K562 (cell line): Measurements from ENCODE around the gene GEMIN7. TPM values are rescaled to one million over a fixed set of nuclear protein-coding genes. Genes with fewer than 3 reads are reported as not detected.
A peak's percentile ranks its signal among the peaks of the same experiment; 100 is the strongest.

Experiments used
- FOXA3 ChIP-seq, 2 experiments: fragments of 450-650 bp in 1 of 2; sonication (generic) in 1 of 2; formaldehyde crosslinking; IDR thresholded peaks in 1 of 2; conservative IDR thresholded peaks in 1 of 2; 2 replicates each; pipeline versions ENCODE4 v1.4.0 to v1.8.0; 2020 to 2022; ENCODE audit warnings: mild to moderate bottlenecking in 2 of 2, missing genetic modification reagents in 1 of 2
- FUS ChIP-seq: fragments of 200-400 bp; formaldehyde crosslinking; optimal IDR thresholded peaks from 2 replicates; pipeline ENCODE3; 2017; ENCODE audit warnings: low read depth, low read length
- LEF1 ChIP-seq: fragments of 450-650 bp; IDR thresholded peaks from 2 replicates; pipeline ENCODE4 v1.6.1; 2016; ENCODE audit warnings: mild to moderate bottlenecking
- MAZ ChIP-seq, 2 experiments: fragments of 450-650 bp in 1 of 2; sonication (generic) in 1 of 2; formaldehyde crosslinking; IDR thresholded peaks in 1 of 2; conservative IDR thresholded peaks in 1 of 2; 2 replicates each; pipeline versions ENCODE4 v1.4.0 to v1.5.0; 2020; ENCODE audit warnings: mild to moderate bottlenecking in 1 of 2, missing genetic modification reagents in 1 of 2
- MXI1 ChIP-seq: IDR thresholded peaks from 2 replicates; pipeline ENCODE4 v1.6.1; 2011; ENCODE audit warnings: low read depth, mild to moderate bottlenecking, improper control_type of control experiment, low read length
- MYBL2 ChIP-seq, 2 experiments: fragments of 450-650 bp in 1 of 2; sonication (generic) in 1 of 2; formaldehyde crosslinking in 1 of 2; IDR thresholded peaks; 2 replicates each; pipeline versions ENCODE4 v1.6.1 to v1.8.1; 2017 to 2022; ENCODE audit warnings: borderline replicate concordance in 1 of 2, inconsistent platforms in 1 of 2, low read depth in 1 of 2, mild to moderate bottlenecking in 1 of 2, missing genetic modification reagents in 1 of 2, moderate library complexity in 1 of 2
- NR2F6 ChIP-seq: fragments of 450-650 bp; formaldehyde crosslinking; IDR thresholded peaks from 2 replicates; pipeline ENCODE4 v1.4.0; 2020; ENCODE audit warnings: mild to moderate bottlenecking
- RBBP5 ChIP-seq: fragments of 200-600 bp; sonication (generic); IDR thresholded peaks from 2 replicates; pipeline ENCODE4 v1.6.1; 2012; ENCODE audit warnings: borderline replicate concordance, mild to moderate bottlenecking, low read length, control low read depth, inconsistent platforms; ENCODE audit not compliant: insufficient read depth, poor library complexity, severe bottlenecking
- ZNF511 ChIP-seq: sonication (generic); formaldehyde crosslinking; IDR thresholded peaks from 2 replicates; pipeline ENCODE4 v1.8.0; 2022; ENCODE audit warnings: mild to moderate bottlenecking, missing genetic modification reagents
- ZNF584 ChIP-seq: fragments of 200-800 bp; sonication (Bioruptor generic); IDR thresholded peaks from 2 replicates; pipeline ENCODE4 v1.6.1; 2016; ENCODE audit warnings: low read depth, mild to moderate bottlenecking, missing genetic modification characterization, missing compliant biosample characterization
- polyA plus RNA-seq, 8 experiments: library from polyadenylated mRNA; depleted of rRNA in 4 of 8; stranded (reverse) in 5 of 8; unstranded in 3 of 8; fragments of >200 nt; fragmentation: Nextera tagmentation in 2 of 8; fragmentation: Illumina TruSeq in 1 of 8; extraction: Ambion mirVana in 2 of 8; extraction: Trizol in 1 of 8; gene quantifications; 2 replicates each; pipeline versions ENCODE4 v1.2.1 to v1.2.3, GENCODE V29; 2011 to 2014; ENCODE audit warnings: inconsistent platforms in 1 of 8, missing spikeins in 1 of 8
- total RNA-seq, 7 experiments: library from RNA; depleted of rRNA in 6 of 7; stranded (reverse); fragments of >200 nt in 6 of 7; fragmentation: Illumina TruSeq in 2 of 7; extraction: Trizol in 2 of 7; gene quantifications; 2 replicates each; pipeline versions ENCODE4 v1.2.1 to v1.2.3, GENCODE V29; 2011 to 2021; ENCODE audit warnings: low replicate concordance in 1 of 7
- TF ChIP-seq, protein P1 (sequence below), 2 experiments: fragments of 450-650 bp in 1 of 2; sonication (generic) in 1 of 2; formaldehyde crosslinking in 1 of 2; IDR thresholded peaks; 2 replicates each; pipeline versions ENCODE4 v1.7.1 to v1.9.0; 2016 to 2022; ENCODE audit warnings: inconsistent platforms in 1 of 2, mild to moderate bottlenecking in 1 of 2, missing genetic modification reagents in 1 of 2
- TF ChIP-seq, protein P2 (sequence below): sonication (generic); formaldehyde crosslinking; IDR thresholded peaks from 2 replicates; pipeline ENCODE4 v1.8.0; 2022; ENCODE audit warnings: mild to moderate bottlenecking, missing genetic modification reagents, borderline replicate concordance

Gene GEMIN7
- total and polyA plus RNA-seq, 9 of the 15 experiments (the other 6 are each of a cell fraction or from before 2014, with no cell fraction given) = 23.1 to 124 (median 54.9) TPM

- TF ChIP-seq, protein P1, sequence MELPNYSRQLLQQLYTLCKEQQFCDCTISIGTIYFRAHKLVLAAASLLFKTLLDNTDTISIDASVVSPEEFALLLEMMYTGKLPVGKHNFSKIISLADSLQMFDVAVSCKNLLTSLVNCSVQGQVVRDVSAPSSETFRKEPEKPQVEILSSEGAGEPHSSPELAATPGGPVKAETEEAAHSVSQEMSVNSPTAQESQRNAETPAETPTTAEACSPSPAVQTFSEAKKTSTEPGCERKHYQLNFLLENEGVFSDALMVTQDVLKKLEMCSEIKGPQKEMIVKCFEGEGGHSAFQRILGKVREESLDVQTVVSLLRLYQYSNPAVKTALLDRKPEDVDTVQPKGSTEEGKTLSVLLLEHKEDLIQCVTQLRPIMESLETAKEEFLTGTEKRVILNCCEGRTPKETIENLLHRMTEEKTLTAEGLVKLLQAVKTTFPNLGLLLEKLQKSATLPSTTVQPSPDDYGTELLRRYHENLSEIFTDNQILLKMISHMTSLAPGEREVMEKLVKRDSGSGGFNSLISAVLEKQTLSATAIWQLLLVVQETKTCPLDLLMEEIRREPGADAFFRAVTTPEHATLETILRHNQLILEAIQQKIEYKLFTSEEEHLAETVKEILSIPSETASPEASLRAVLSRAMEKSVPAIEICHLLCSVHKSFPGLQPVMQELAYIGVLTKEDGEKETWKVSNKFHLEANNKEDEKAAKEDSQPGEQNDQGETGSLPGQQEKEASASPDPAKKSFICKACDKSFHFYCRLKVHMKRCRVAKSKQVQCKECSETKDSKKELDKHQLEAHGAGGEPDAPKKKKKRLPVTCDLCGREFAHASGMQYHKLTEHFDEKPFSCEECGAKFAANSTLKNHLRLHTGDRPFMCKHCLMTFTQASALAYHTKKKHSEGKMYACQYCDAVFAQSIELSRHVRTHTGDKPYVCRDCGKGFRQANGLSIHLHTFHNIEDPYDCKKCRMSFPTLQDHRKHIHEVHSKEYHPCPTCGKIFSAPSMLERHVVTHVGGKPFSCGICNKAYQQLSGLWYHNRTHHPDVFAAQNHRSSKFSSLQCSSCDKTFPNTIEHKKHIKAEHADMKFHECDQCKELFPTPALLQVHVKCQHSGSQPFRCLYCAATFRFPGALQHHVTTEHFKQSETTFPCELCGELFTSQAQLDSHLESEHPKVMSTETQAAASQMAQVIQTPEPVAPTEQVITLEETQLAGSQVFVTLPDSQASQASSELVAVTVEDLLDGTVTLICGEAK (IDR thresholded peaks at IDR 0.05) = peak; percentile 98
- TF ChIP-seq, protein P1 (CRISPR knock-in tag; IDR thresholded peaks at IDR 0.05) = no peak
- TF ChIP-seq MYBL2 (IDR thresholded peaks at IDR 0.05; ENCODE audit: low read depth) (no peak), MYBL2 (CRISPR knock-in tag; IDR thresholded peaks at IDR 0.05; ENCODE audit: borderline replicate concordance) (no peak), LEF1 (0 out of 2 replicates have a peak, but pooled peaks have one; percentile 18), ZNF511 (CRISPR knock-in tag) (peak; percentile 94; the same call in 1 of the 2 replicates), FUS (peak; percentile 88), NR2F6 (CRISPR knock-in tag) (peak; percentile 69), ZNF584 (CRISPR knock-in tag) (no peak), RBBP5 (peak; percentile 83), MXI1 (peak; percentile 72; the same call in 1 of the 2 replicates), FOXA3 (CRISPR knock-in tag; conservative IDR thresholded peaks at IDR 0.05 in 1 of 2, IDR thresholded peaks at IDR 0.05 in 1 of 2) (peak in 1 of 2 experiments; percentile 69; a peak in 1 of 4 replicates), MAZ (CRISPR knock-in tag; conservative IDR thresholded peaks at IDR 0.05 in 1 of 2, IDR thresholded peaks at IDR 0.05 in 1 of 2) (peak; percentile 83 to 92)
- TF ChIP-seq, protein P2, sequence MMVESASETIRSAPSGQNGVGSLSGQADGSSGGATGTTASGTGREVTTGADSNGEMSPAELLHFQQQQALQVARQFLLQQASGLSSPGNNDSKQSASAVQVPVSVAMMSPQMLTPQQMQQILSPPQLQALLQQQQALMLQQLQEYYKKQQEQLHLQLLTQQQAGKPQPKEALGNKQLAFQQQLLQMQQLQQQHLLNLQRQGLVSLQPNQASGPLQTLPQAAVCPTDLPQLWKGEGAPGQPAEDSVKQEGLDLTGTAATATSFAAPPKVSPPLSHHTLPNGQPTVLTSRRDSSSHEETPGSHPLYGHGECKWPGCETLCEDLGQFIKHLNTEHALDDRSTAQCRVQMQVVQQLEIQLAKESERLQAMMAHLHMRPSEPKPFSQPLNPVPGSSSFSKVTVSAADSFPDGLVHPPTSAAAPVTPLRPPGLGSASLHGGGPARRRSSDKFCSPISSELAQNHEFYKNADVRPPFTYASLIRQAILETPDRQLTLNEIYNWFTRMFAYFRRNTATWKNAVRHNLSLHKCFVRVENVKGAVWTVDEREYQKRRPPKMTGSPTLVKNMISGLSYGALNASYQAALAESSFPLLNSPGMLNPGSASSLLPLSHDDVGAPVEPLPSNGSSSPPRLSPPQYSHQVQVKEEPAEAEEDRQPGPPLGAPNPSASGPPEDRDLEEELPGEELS = peak; percentile 77; the same call in 1 of the 2 replicates
Observed at GRCh38 chr19:45079063-45079910, at the start of gene GEMIN7 (continued).
